Endothelial cell of umbilical vein (primary cell): ENCODE results near the gene CMIP. TPM values are rescaled to one million over a fixed set of nuclear protein-coding genes. Genes with fewer than 3 reads are reported as not detected.

Source experiments
- BruUV-seq: library from RNA; stranded (reverse); fragments of 400-500 nt; replicated peaks from 2 replicates; lab custom pipeline; 2021; lab: Mats Ljungman, UMichigan
- CTCF ChIA-PET: fragments of 300-600, 350-600 bp; sonication (Branson Sonifier 250); formaldehyde crosslinking; loops from one replicate; lab custom pipeline; 2021; ENCODE audit warnings: antibody characterized with exemption, inconsistent platforms; lab: Charles Lee
- POLR2A ChIA-PET: fragments of 300-600, 350-600 bp; sonication (Branson Sonifier 250); formaldehyde crosslinking; loops from one replicate; lab custom pipeline; 2021; ENCODE audit warnings: antibody characterized with exemption, inconsistent platforms; lab: Charles Lee
- DNase-seq: peaks from one replicate; pipeline ENCODE4 v3.0.0-alpha.2; 2011; ENCODE audit warnings: low read depth, low spot score
- FAIRE-seq: peaks from 2 replicates; lab custom pipeline; 2011; peaks lifted over from hg19 to GRCh38; lab: Jason Lieb, UNC
- H2AFZ ChIP-seq: 2 replicates; pipeline ENCODE4 v1.6.0; 2012; ENCODE audit warnings: low read depth, low read length, control low read depth, inconsistent platforms
- H3K27ac ChIP-seq: 2 replicates; pipeline ENCODE4 v1.5.1; 2011; ENCODE audit warnings: low read depth, mild to moderate bottlenecking, control low read depth, low read length, moderate library complexity; ENCODE audit not compliant: insufficient read depth
- H3K27me3 ChIP-seq, 2 experiments: 2 replicates each; pipeline versions ENCODE4 v1.6.0 to v1.6.1; 2011; ENCODE audit warnings: low read length in 2 of 2, mixed read lengths in 1 of 2; ENCODE audit not compliant: control insufficient read depth in 2 of 2, insufficient read depth in 2 of 2
- H3K36me3 ChIP-seq, 2 experiments: 2 replicates in 1 of 2; 3 replicates in 1 of 2; pipeline ENCODE4 v1.5.1; 2011; ENCODE audit warnings: low read length in 2 of 2, mild to moderate bottlenecking in 1 of 2, moderate library complexity in 1 of 2; ENCODE audit not compliant: control insufficient read depth in 2 of 2, insufficient read depth in 2 of 2; ENCODE audit errors: extremely low read depth in 1 of 2
- H3K4me1 ChIP-seq: 3 replicates; pipeline ENCODE4 v1.5.1; 2011; ENCODE audit warnings: mild to moderate bottlenecking, low read length; ENCODE audit not compliant: control insufficient read depth, insufficient read depth; ENCODE audit errors: extremely low read depth
- H3K4me2 ChIP-seq: 2 replicates; pipeline ENCODE4 v1.6.1; 2011; ENCODE audit warnings: low read length, control low read depth, mixed read lengths; ENCODE audit not compliant: insufficient read depth
- H3K4me3 ChIP-seq, 3 experiments: fragments of 200-600 bp in 1 of 3; sonication (generic), shearing (Covaris generic) in 1 of 3; replicated peaks in 1 of 3; 2 replicates each; pipeline ENCODE4 v1.5.1; 2011 to 2016; ENCODE audit warnings: control low read depth in 3 of 3, low read length in 3 of 3, mild to moderate bottlenecking in 2 of 3, inconsistent platforms in 1 of 3, low read depth in 1 of 3, moderate library complexity in 1 of 3; ENCODE audit not compliant: insufficient read depth in 1 of 3
- H3K79me2 ChIP-seq: 2 replicates; pipeline ENCODE4 v1.6.0; 2012; ENCODE audit warnings: low read length, inconsistent platforms; ENCODE audit not compliant: control insufficient read depth, insufficient read depth
- H3K9ac ChIP-seq: replicated peaks from 2 replicates; pipeline ENCODE3; 2011; ENCODE audit warnings: low read length, control low read depth; ENCODE audit not compliant: insufficient read depth; ENCODE audit errors: extremely low read depth
- H3K9me1 ChIP-seq: replicated peaks from 3 replicates; pipeline ENCODE4 v1.6.0; 2011; ENCODE audit warnings: mild to moderate bottlenecking, low read length; ENCODE audit not compliant: control insufficient read depth, insufficient read depth; ENCODE audit errors: extremely low read depth
- H3K9me3 ChIP-seq: replicated peaks from 2 replicates; pipeline ENCODE4 v1.5.1; 2012; ENCODE audit warnings: low read length, inconsistent platforms; ENCODE audit not compliant: control insufficient read depth, insufficient read depth
- H4K20me1 ChIP-seq: replicated peaks from 2 replicates; pipeline ENCODE3; 2011; ENCODE audit warnings: mild to moderate bottlenecking, low read length; ENCODE audit not compliant: control insufficient read depth, insufficient read depth; ENCODE audit errors: extremely low read depth
- CTCF ChIP-seq, 2 donors: IDR thresholded peaks; 1 replicate in 1 of 2; 2 replicates in 1 of 2; pipeline ENCODE4 v1.5.1; 2011; ENCODE audit warnings: low read length in 2 of 2, mild to moderate bottlenecking in 2 of 2, moderate library complexity in 2 of 2, control low read depth in 1 of 2, inconsistent platforms in 1 of 2, low read depth in 1 of 2; ENCODE audit not compliant: insufficient read depth in 1 of 2; ENCODE audit errors: extremely low read depth in 1 of 2
- FOS ChIP-seq: IDR thresholded peaks from 2 replicates; pipeline ENCODE4 v1.6.1; 2011; ENCODE audit warnings: mild to moderate bottlenecking, low read length, moderate library complexity, borderline replicate concordance; ENCODE audit not compliant: insufficient read depth
- dilution Hi-C: fragments of 300-500 bp; cut with MboI; formaldehyde crosslinking; loops from one replicate; pipeline ENCODE4 v1.15.0; 2019; ENCODE audit warnings: low sequenced_read_pairs; ENCODE audit not compliant: extremely low pct_ligation_motif_present
- intact Hi-C: fragments of 100-400 bp; cut with micrococcal nuclease; formaldehyde crosslinking; loops from one replicate; pipeline ENCODE4 v1.10.0; 2022
- polyA plus RNA-seq, 4 experiments: library from polyadenylated mRNA; depleted of rRNA in 3 of 4; stranded (reverse) in 3 of 4; unstranded in 1 of 4; fragments of >200 nt; gene quantifications; 2 replicates each; pipeline versions ENCODE4 v1.2.1 to v1.2.3, GENCODE V29; 2011 to 2012; ENCODE audit warnings: missing spikeins in 1 of 4
- total RNA-seq: library from RNA; stranded (reverse); gene quantifications from 2 replicates; pipeline ENCODE4 v1.2.3, GENCODE V29; 2021

Gene CMIP
- total and polyA plus RNA-seq, 2 donors (not counting 3 experiments of a cell fraction or from before 2014, with no cell fraction given) = 29.0 to 101 TPM

DNA sequence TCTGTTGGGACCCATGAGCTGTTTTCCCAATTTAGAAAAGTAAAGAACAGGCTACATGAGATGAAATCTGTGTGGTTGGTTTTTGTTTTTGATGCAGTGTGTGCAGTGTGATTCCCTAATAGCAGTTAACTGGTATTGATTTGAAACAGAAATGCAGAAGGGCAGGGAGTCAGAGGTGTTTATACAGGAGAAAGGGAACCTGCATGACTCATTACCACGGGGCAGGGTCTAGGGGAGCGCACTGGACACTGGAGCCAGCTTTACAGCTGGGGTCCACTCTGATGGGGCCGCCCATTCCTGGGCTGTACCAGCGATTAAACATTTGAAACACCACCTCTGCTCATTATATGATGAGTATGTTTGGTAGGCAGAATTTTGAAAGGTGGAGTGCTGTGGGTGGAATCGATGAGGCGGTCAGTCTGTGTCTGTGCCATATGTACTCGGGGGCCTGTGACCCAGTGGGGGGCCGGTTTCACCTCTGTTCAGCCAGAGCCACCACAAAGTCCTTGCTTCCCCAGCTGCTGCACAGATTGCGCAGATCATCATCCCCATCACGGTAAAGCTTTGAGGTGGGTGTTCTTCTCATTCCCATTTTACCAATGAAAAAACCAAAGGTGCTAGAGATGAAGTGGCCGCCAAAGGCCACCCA is 142.5 kb downstream of the CMIP start:
- intact Hi-C loops = no loop called here
- H3K79me2 ChIP-seq = peaks cover 10% of the 10 kb centered on the region

More for the DNA sequence above, 142.5 kb downstream of the CMIP start:
- no peaks in the 10 kb centered on the region for H3K9me3 ChIP-seq
- H3K27me3 ChIP-seq = no peaks in the 10 kb centered on the region
- dilution Hi-C loops = no loop called here
- no peak overlapping the region for H3K4me3 ChIP-seq
- peaks cover 0 to 3% of the 10 kb centered on the region in 2 experiments for H3K36me3 ChIP-seq
- no peak overlapping the region for H2AFZ ChIP-seq
- H4K20me1 ChIP-seq = no peaks in the 10 kb centered on the region
- no peak overlapping the region for H3K9ac ChIP-seq
- TF ChIP-seq FOS = no peak
- TF ChIP-seq CTCF (IDR thresholded peaks at IDR 0.05; ENCODE audit: extremely low read depth in 1 of 2, insufficient read depth in 1 of 2, low read depth in 1 of 2, low read length in 2 of 2) = no peak
- BruUV-seq = no TSS peak
- H3K27ac ChIP-seq = no peak overlapping the region
- H3K4me2 ChIP-seq = no peak overlapping the region
- H3K4me1 ChIP-seq = no peaks in the 10 kb centered on the region
- DNase-seq (no peak), FAIRE-seq (no peak)
- no peaks in the 10 kb centered on the region for H3K9me1 ChIP-seq
- ChIA-PET POLR2A (no interaction called here), CTCF (interaction anchor here (1.2 kb wide), 1 partner anchor 23 kb away, joined by 3 read pairs; no protein-coding TSS in a partner anchor)
